Esophagus squamous epithelium (tissue), 4 donors: Measurements from ENCODE around the gene TSEN2.

Experiments used
- POLR2A ChIP-seq, 4 donors: fragments of 450-650 bp; IDR thresholded peaks; one replicate each; pipeline ENCODE4 v1.6.1; 2017; ENCODE audit warnings: antibody characterized with exemption in 4 of 4, mild to moderate bottlenecking in 4 of 4, moderate library complexity in 3 of 4
- TF ChIP-seq, protein P1 (sequence below), 6 experiments: fragments of 450-650 bp in 4 of 6; fragments of 200-600 bp in 2 of 6; sonication (generic) in 2 of 6; IDR thresholded peaks; one replicate each; pipeline ENCODE4 v1.5.1; 2016 to 2019; ENCODE audit warnings: antibody characterized with exemption in 6 of 6, mild to moderate bottlenecking in 4 of 6, moderate library complexity in 4 of 6

DNA sequence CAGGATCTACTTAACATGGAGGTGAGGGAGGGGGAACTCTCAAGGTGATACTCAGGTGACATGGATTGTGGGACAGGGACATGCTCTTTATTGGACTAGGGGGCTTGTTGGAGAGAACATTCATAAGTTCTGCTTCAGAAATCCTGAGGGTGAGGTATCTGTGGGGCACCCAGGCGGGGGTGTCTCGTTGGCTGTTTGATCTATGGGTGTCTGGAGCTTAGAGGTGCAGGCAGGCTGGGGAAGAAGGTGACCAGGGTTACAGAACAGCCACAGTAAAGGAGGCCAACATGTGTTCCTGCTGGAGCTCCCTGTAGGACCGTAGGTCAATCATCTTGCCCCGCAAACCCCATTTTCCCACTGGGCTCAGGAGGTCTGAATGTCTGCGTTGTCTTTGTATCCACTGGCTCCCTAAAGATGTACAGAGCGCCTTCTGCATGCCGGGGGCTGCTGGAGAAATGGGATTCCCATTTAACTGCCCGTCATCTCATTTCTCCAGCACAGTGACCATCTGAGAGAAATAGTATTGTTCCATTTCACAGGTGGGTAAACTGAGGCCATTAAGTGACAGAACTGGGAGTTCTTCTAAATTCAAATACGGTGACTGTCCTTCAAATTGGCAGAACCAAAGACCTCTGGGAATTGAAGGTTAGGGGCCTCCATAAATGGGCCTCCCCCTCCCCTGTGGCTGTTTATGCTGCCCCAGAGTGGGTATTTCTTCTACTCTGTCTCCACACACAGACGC, 40.3 kb upstream of the TSEN2 start:
- TF ChIP-seq, protein P1, sequence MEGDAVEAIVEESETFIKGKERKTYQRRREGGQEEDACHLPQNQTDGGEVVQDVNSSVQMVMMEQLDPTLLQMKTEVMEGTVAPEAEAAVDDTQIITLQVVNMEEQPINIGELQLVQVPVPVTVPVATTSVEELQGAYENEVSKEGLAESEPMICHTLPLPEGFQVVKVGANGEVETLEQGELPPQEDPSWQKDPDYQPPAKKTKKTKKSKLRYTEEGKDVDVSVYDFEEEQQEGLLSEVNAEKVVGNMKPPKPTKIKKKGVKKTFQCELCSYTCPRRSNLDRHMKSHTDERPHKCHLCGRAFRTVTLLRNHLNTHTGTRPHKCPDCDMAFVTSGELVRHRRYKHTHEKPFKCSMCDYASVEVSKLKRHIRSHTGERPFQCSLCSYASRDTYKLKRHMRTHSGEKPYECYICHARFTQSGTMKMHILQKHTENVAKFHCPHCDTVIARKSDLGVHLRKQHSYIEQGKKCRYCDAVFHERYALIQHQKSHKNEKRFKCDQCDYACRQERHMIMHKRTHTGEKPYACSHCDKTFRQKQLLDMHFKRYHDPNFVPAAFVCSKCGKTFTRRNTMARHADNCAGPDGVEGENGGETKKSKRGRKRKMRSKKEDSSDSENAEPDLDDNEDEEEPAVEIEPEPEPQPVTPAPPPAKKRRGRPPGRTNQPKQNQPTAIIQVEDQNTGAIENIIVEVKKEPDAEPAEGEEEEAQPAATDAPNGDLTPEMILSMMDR (IDR thresholded peaks at IDR 0.05): no peak
- no peak for TF ChIP-seq POLR2A (IDR thresholded peaks at IDR 0.05)
